ENCODE measurements around the gene ZNF550. TPM values are rescaled to one million over a fixed set of nuclear protein-coding genes. Genes with fewer than 3 reads are reported as not detected.

ZNF550 gene
- total RNA-seq, 1 donor from 2014 or later = 10.8 TPM

GRCh38 chr19:57570707-57571106 is 11.0 kb upstream of the ZNF550 start:
- H3K9me3 ChIP-seq (replicated peaks) = peaks cover 100% of the 10 kb centered on the region

GRCh38 chr19:57566396-57567265 is 7.0 kb upstream of the ZNF550 start:
- no peak overlapping the region for H3K4me3 ChIP-seq
- no peak for TF ChIP-seq CTCF (IDR thresholded peaks at IDR 0.05; ENCODE audit: borderline replicate concordance)
- no peak overlapping the region for H3K27ac ChIP-seq (replicated peaks)
- peaks cover 92% of the 10 kb centered on the region for H3K9me3 ChIP-seq (replicated peaks)
- DNase-seq = no peak
- H3K36me3 ChIP-seq = peaks cover 32% of the 10 kb centered on the region
- no peaks in the 10 kb centered on the region for H3K4me1 ChIP-seq
- H3K27me3 ChIP-seq (ENCODE audit: low read depth) = no peaks in the 10 kb centered on the region
- intact Hi-C loops (cut with micrococcal nuclease) = no loop called here

More at GRCh38 chr19:57570707-57571106, 11.0 kb upstream of the ZNF550 start:
- H3K27ac ChIP-seq (replicated peaks) = no peak overlapping the region
- peaks cover 71% of the 10 kb centered on the region for H3K36me3 ChIP-seq
- no peak overlapping the region for H3K4me3 ChIP-seq
- H3K4me1 ChIP-seq = no peaks in the 10 kb centered on the region
- no peaks in the 10 kb centered on the region for H3K27me3 ChIP-seq (ENCODE audit: low read depth)
- DNase-seq = no peak
- intact Hi-C loops (cut with micrococcal nuclease) = no loop called here
- TF ChIP-seq CTCF (IDR thresholded peaks at IDR 0.05; ENCODE audit: borderline replicate concordance) = no peak

GRCh38 chr19:57563547-57563946 is 3.9 kb upstream of the ZNF550 start:
- Histone ChIP-seq H3K36me3 (peaks cover 14% of the 10 kb centered on the region), H3K4me1 (peaks cover 23% of the 10 kb centered on the region), H3K27ac (replicated peaks) (no peak overlapping the region), H3K4me3 (no peak overlapping the region), H3K27me3 (ENCODE audit: low read depth) (no peaks in the 10 kb centered on the region), H3K9me3 (replicated peaks) (peaks cover 61% of the 10 kb centered on the region)
- intact Hi-C loops (cut with micrococcal nuclease) = no loop called here
- no peak for TF ChIP-seq CTCF (IDR thresholded peaks at IDR 0.05; ENCODE audit: borderline replicate concordance)
- no peak for DNase-seq

GRCh38 chr19:57560049-57560491 is 407 bp upstream of the ZNF550 start:
- H3K4me3 ChIP-seq = peak overlapping the region; percentile 100
- peak overlapping the region; percentile 88 for H3K27ac ChIP-seq (replicated peaks)
- intact Hi-C loops (cut with micrococcal nuclease) = no loop called here
- H3K4me1 ChIP-seq = peaks cover 40% of the 10 kb centered on the region
- peaks cover 15% of the 10 kb centered on the region for H3K36me3 ChIP-seq
- TF ChIP-seq CTCF (IDR thresholded peaks at IDR 0.05; ENCODE audit: borderline replicate concordance) = no peak
- peak; percentile 51 for DNase-seq
- peaks cover 36% of the 10 kb centered on the region for H3K9me3 ChIP-seq (replicated peaks)
- no peaks in the 10 kb centered on the region for H3K27me3 ChIP-seq (ENCODE audit: low read depth)

- no peak for TF ChIP-seq CTCF (IDR thresholded peaks at IDR 0.05; ENCODE audit: borderline replicate concordance)
- Histone ChIP-seq H3K27ac (replicated peaks) (peak overlapping the region; percentile 88), H3K9me3 (replicated peaks) (peaks cover 36% of the 10 kb centered on the region), H3K27me3 (ENCODE audit: low read depth) (no peaks in the 10 kb centered on the region), H3K4me3 (peak overlapping the region; percentile 100), H3K4me1 (peaks cover 40% of the 10 kb centered on the region), H3K36me3 (peaks cover 25% of the 10 kb centered on the region)
- DNase-seq = peak; percentile 18
- intact Hi-C loops (cut with micrococcal nuclease) = no loop called here
These were observed 657 bp downstream of the ZNF550 start for GRCh38 chr19:57559008-57559403.

Data from left ventricle myocardium inferior (tissue), 1 donor.